Middle frontal gyrus (tissue), 1 donor: Measurements from ENCODE around the gene MED27.
"Not testable (repeated sequence)": the region's sequence is repeated elsewhere in the genome, so short reads cannot be mapped to it uniquely, and the experiment has no call there.

Experiments
- DNase-seq: peaks from one replicate; pipeline ENCODE4 v3.0.0-alpha.2; 2015; ENCODE audit warnings: low spot score; ENCODE audit errors: extremely low spot score

The MED27 gene

GRCh38 chr9:132020272-132020671 lies 59.4 kb downstream of the MED27 start:
- DNase-seq: no peak

- no peak for DNase-seq
These were observed 60.0 kb downstream of the MED27 start for GRCh38 chr9:132019702-132020101.

- DNase-seq: peak; percentile 31
These were observed 60.7 kb downstream of the MED27 start for GRCh38 chr9:132018957-132019405.

- no peak for DNase-seq
These were observed 63.2 kb downstream of the MED27 start for GRCh38 chr9:132016456-132016855.

- no peak for DNase-seq
These were observed 63.8 kb downstream of the MED27 start for GRCh38 chr9:132015866-132016265.

GRCh38 chr9:132014218-132014805 lies 65.4 kb downstream of the MED27 start:
- DNase-seq: no peak

GRCh38 chr9:132012704-132013357 lies 66.8 kb downstream of the MED27 start:
- no peak for DNase-seq

GRCh38 chr9:132011896-132012295 lies 67.8 kb downstream of the MED27 start:
- no peak for DNase-seq

GRCh38 chr9:132011309-132011708 lies 68.4 kb downstream of the MED27 start:
- no peak for DNase-seq

- DNase-seq: not testable (repeated sequence)
These were observed 69.5 kb downstream of the MED27 start for GRCh38 chr9:132010201-132010600.

- DNase-seq: no peak
These were observed 70.5 kb downstream of the MED27 start for GRCh38 chr9:132008855-132009812.

- no peak for DNase-seq
These were observed 71.4 kb downstream of the MED27 start for GRCh38 chr9:132008184-132008803.

- no peak for DNase-seq
These were observed 72.2 kb downstream of the MED27 start for GRCh38 chr9:132007371-132008025.

GRCh38 chr9:132006677-132007370 lies 72.8 kb downstream of the MED27 start:
- DNase-seq: no peak

GRCh38 chr9:132005899-132006298 lies 73.8 kb downstream of the MED27 start:
- no peak for DNase-seq

GRCh38 chr9:132004323-132004722 lies 75.3 kb downstream of the MED27 start:
- DNase-seq: no peak

- DNase-seq: no peak
These were observed 75.8 kb downstream of the MED27 start for GRCh38 chr9:132003896-132004295.

- DNase-seq: no peak
These were observed 76.4 kb downstream of the MED27 start for GRCh38 chr9:132003319-132003704.

- DNase-seq: no peak
These were observed 76.9 kb downstream of the MED27 start for GRCh38 chr9:132002643-132003318.

- no peak for DNase-seq
These were observed 78.1 kb downstream of the MED27 start for GRCh38 chr9:132001567-132001966.
